ENCODE data around the gene PRMT9.

PRMT9 gene

GRCh38 chr4:147683717-147684700 is at the start of gene PRMT9:
TSS of gene PRMT9 (minus strand) at chr4:147684163. CDS start at chr4:147683987, 176 bp downstream.
- DNase-seq (ENCODE audit: low spot score) = peak; percentile 93

GRCh38 chr4:147732518-147733235 is 48.7 kb upstream of the PRMT9 start:
- DNase-seq (ENCODE audit: low spot score) = peak; percentile 37

- DNase-seq (ENCODE audit: low spot score) = peak; percentile 72
Measured at GRCh38 chr4:147731580-147732517, 47.9 kb upstream of the PRMT9 start, which contains the start of gene ARHGAP10. TSS of gene ARHGAP10 (plus strand) at chr4:147732088. CDS start at chr4:147732302, 214 bp downstream.

GRCh38 chr4:147730333-147730732 is 46.4 kb upstream of the PRMT9 start:
- DNase-seq (ENCODE audit: low spot score) = no peak

- DNase-seq (ENCODE audit: low spot score) = no peak
Measured at GRCh38 chr4:147727476-147728028, 43.6 kb upstream of the PRMT9 start.

GRCh38 chr4:147725673-147726072 is 41.7 kb upstream of the PRMT9 start:
- DNase-seq (ENCODE audit: low spot score) = no peak

- no peak for DNase-seq (ENCODE audit: low spot score)
Measured at GRCh38 chr4:147724468-147725201, 40.7 kb upstream of the PRMT9 start.

- DNase-seq (ENCODE audit: low spot score) = peak; percentile 65
Measured at GRCh38 chr4:147723326-147723725, 39.4 kb upstream of the PRMT9 start.

- DNase-seq (ENCODE audit: low spot score) = no peak
Measured at GRCh38 chr4:147717878-147718277, 33.9 kb upstream of the PRMT9 start.

- peak; percentile 54 for DNase-seq (ENCODE audit: low spot score)
Measured at GRCh38 chr4:147714575-147715401, 30.8 kb upstream of the PRMT9 start.

GRCh38 chr4:147709999-147710398 is 26.0 kb upstream of the PRMT9 start:
- no peak for DNase-seq (ENCODE audit: low spot score)

GRCh38 chr4:147707892-147708672 is 24.1 kb upstream of the PRMT9 start:
- DNase-seq (ENCODE audit: low spot score) = no peak

- DNase-seq (ENCODE audit: low spot score) = no peak
Measured at GRCh38 chr4:147704846-147705245, 20.9 kb upstream of the PRMT9 start.

- no peak for DNase-seq (ENCODE audit: low spot score)
Measured at GRCh38 chr4:147696866-147697265, 12.9 kb upstream of the PRMT9 start.

- DNase-seq (ENCODE audit: low spot score) = no peak
Measured at GRCh38 chr4:147693218-147693617, 9.3 kb upstream of the PRMT9 start.

- DNase-seq (ENCODE audit: low spot score) = no peak
Measured at GRCh38 chr4:147691820-147692219, 7.9 kb upstream of the PRMT9 start.

GRCh38 chr4:147689067-147689466 is 5.1 kb upstream of the PRMT9 start:
- DNase-seq (ENCODE audit: low spot score) = no peak

- peak; percentile 60 for DNase-seq (ENCODE audit: low spot score)
Measured at GRCh38 chr4:147683188-147683591, 773 bp downstream of the PRMT9 start.

- DNase-seq (ENCODE audit: low spot score) = no peak
Measured at GRCh38 chr4:147682755-147683154, 1.2 kb downstream of the PRMT9 start.
